HK-2 (cell line): ENCODE data around the gene CHCHD6.
A peak's percentile ranks its signal among the peaks of the same experiment; 100 is the strongest.

Experiments used
- DNase-seq: peaks from one replicate; pipeline ENCODE4 v3.0.0-alpha.2; 2018; ENCODE audit not compliant: unreplicated experiment

CHCHD6 gene

GRCh38 chr3:126939733-126940132 is 235.7 kb downstream of the CHCHD6 start:
- no peak for DNase-seq

- DNase-seq: peak; percentile 38
Observed at GRCh38 chr3:126941721-126942270, 237.8 kb downstream of the CHCHD6 start.

GRCh38 chr3:126944089-126944965 is 240.3 kb downstream of the CHCHD6 start:
- DNase-seq: no peak

- DNase-seq: no peak
Observed at GRCh38 chr3:126945171-126945721, 241.2 kb downstream of the CHCHD6 start.

GRCh38 chr3:126945891-126946290 is 241.9 kb downstream of the CHCHD6 start:
- no peak for DNase-seq

GRCh38 chr3:126946405-126946804 is 242.4 kb downstream of the CHCHD6 start:
- no peak for DNase-seq

GRCh38 chr3:126947429-126947828 is 243.4 kb downstream of the CHCHD6 start:
- no peak for DNase-seq

GRCh38 chr3:126948980-126949535 is 245.0 kb downstream of the CHCHD6 start:
- DNase-seq: no peak

- DNase-seq: no peak
Observed at GRCh38 chr3:126951561-126951960, 247.5 kb downstream of the CHCHD6 start.

- no peak for DNase-seq
Observed at GRCh38 chr3:126952261-126952982, 248.4 kb downstream of the CHCHD6 start.

- DNase-seq: no peak
Observed at GRCh38 chr3:126952983-126953660, 249.1 kb downstream of the CHCHD6 start.

GRCh38 chr3:126954141-126954842 is 250.3 kb downstream of the CHCHD6 start:
- peak; percentile 69 for DNase-seq

GRCh38 chr3:126955004-126955790 is 251.2 kb downstream of the CHCHD6 start:
- DNase-seq: no peak

- no peak for DNase-seq
Observed at GRCh38 chr3:126956361-126956760, 252.3 kb downstream of the CHCHD6 start.

GRCh38 chr3:126956866-126957650 is 253.0 kb downstream of the CHCHD6 start:
- no peak for DNase-seq

- no peak for DNase-seq
Observed at GRCh38 chr3:126957776-126958637, 254.0 kb downstream of the CHCHD6 start.

- no peak for DNase-seq
Observed at GRCh38 chr3:126958638-126959085, 254.6 kb downstream of the CHCHD6 start.
